Neural cell (in vitro differentiated cells): ENCODE results near the gene PREX1. TPM values are rescaled to one million over a fixed set of nuclear protein-coding genes. Genes with fewer than 3 reads are reported as not detected.

Experiments
- H2AFZ ChIP-seq: fragments of 200-600, 300-800 bp; sonication (generic), shearing (Covaris generic); 2 replicates; pipeline ENCODE4 v1.6.0; 2014; ENCODE audit warnings: low read depth, mild to moderate bottlenecking, antibody characterized with exemption, low read length, moderate library complexity
- H3F3A ChIP-seq: fragments of 200-600 bp; shearing (Covaris generic); 2 replicates; pipeline ENCODE4 v1.6.1; 2016; ENCODE audit warnings: mild to moderate bottlenecking, moderate library complexity, mixed read lengths, antibody characterized with exemption, low read length; ENCODE audit not compliant: insufficient read depth, poor library complexity, severe bottlenecking
- H3K27ac ChIP-seq: fragments of 200-600, 300-800 bp; sonication (generic), shearing (Covaris generic); 2 replicates; pipeline ENCODE4 v1.5.1; 2014; ENCODE audit warnings: mild to moderate bottlenecking, low read length, moderate library complexity
- H3K27me3 ChIP-seq: fragments of 300-800, 200-600 bp; sonication (generic), shearing (Covaris generic); 2 replicates; pipeline ENCODE4 v1.6.0; 2014; ENCODE audit warnings: mild to moderate bottlenecking, low read depth, low read length, moderate library complexity; ENCODE audit not compliant: insufficient read depth
- H3K36me3 ChIP-seq: fragments of 300-800, 200-600 bp; sonication (generic), shearing (Covaris generic); 2 replicates; pipeline ENCODE4 v1.5.1; 2014; ENCODE audit warnings: mild to moderate bottlenecking, antibody characterized with exemption, low read length, moderate library complexity; ENCODE audit not compliant: insufficient read depth
- H3K4me2 ChIP-seq: fragments of 300-800, 200-600 bp; sonication (generic), shearing (Covaris generic); 2 replicates; pipeline ENCODE4 v1.6.0; 2014; ENCODE audit warnings: mild to moderate bottlenecking, low read length
- H3K4me3 ChIP-seq: fragments of 300-800, 200-600 bp; sonication (generic), shearing (Covaris generic); 2 replicates; pipeline ENCODE4 v1.5.1; 2014; ENCODE audit warnings: mild to moderate bottlenecking, low read length, moderate library complexity
- H3K79me2 ChIP-seq: fragments of 200-600 bp; shearing (Covaris generic); replicated peaks from 2 replicates; pipeline ENCODE4 v1.6.0; 2014; ENCODE audit warnings: mild to moderate bottlenecking, low read length, moderate library complexity; ENCODE audit not compliant: insufficient read depth
- H3K9ac ChIP-seq: fragments of 300-800, 200-600 bp; sonication (generic), shearing (Covaris generic); 2 replicates; pipeline ENCODE4 v1.6.1; 2016; ENCODE audit warnings: mild to moderate bottlenecking, low read length, mixed read lengths
- H3K9me2 ChIP-seq: fragments of 200-600 bp; shearing (Covaris generic); 2 replicates; pipeline ENCODE4 v1.6.1; 2016; ENCODE audit warnings: mild to moderate bottlenecking, low read length, mixed read lengths; ENCODE audit not compliant: insufficient read depth
- H3K9me3 ChIP-seq: fragments of 200-600, 300-800 bp; sonication (generic), shearing (Covaris generic); 2 replicates; pipeline ENCODE4 v1.6.1; 2016; ENCODE audit warnings: mild to moderate bottlenecking, mixed run types, low read length, moderate library complexity, mixed read lengths
- H4K20me1 ChIP-seq: fragments of 200-600 bp; shearing (Covaris generic); 2 replicates; pipeline ENCODE4 v1.6.1; 2016; ENCODE audit warnings: mild to moderate bottlenecking, mixed run types; ENCODE audit not compliant: insufficient read depth
- CTCF ChIP-seq: fragments of 450-650 bp; IDR thresholded peaks from 2 replicates; pipeline ENCODE4 v1.5.1; 2014; ENCODE audit warnings: antibody characterized with exemption, mild to moderate bottlenecking, moderate library complexity; ENCODE audit not compliant: poor library complexity, severe bottlenecking
- EP300 ChIP-seq: fragments of 450-650 bp; conservative IDR thresholded peaks from 2 replicates; pipeline ENCODE4 v1.6.1; 2014; ENCODE audit warnings: antibody characterized with exemption, mild to moderate bottlenecking, moderate library complexity; ENCODE audit not compliant: poor library complexity, severe bottlenecking
- EZH2 ChIP-seq: fragments of 200-600, 300-800 bp; shearing (Covaris generic), sonication (generic); IDR thresholded peaks from 2 replicates; pipeline ENCODE4 v1.6.1; 2014; ENCODE audit warnings: antibody characterized with exemption, low read length, borderline replicate concordance, mild to moderate bottlenecking; ENCODE audit not compliant: insufficient read depth, poor library complexity, severe bottlenecking
- MXI1 ChIP-seq: fragments of 450-650 bp; conservative IDR thresholded peaks from 2 replicates; pipeline ENCODE4 v1.6.1; 2014; ENCODE audit warnings: antibody characterized with exemption, mild to moderate bottlenecking; ENCODE audit not compliant: poor library complexity, severe bottlenecking
- POLR2AphosphoS5 ChIP-seq: IDR thresholded peaks from 2 replicates; pipeline ENCODE4 v1.6.1; 2012
- RAD21 ChIP-seq: fragments of 450-650 bp; conservative IDR thresholded peaks from 2 replicates; pipeline ENCODE4 v1.6.1; 2014; ENCODE audit warnings: antibody characterized with exemption, mild to moderate bottlenecking, moderate library complexity
- REST ChIP-seq: IDR thresholded peaks from 2 replicates; pipeline ENCODE4 v1.6.1; 2012; ENCODE audit warnings: borderline replicate concordance
- SMC3 ChIP-seq: fragments of 450-650 bp; conservative IDR thresholded peaks from 2 replicates; pipeline ENCODE4 v1.6.1; 2014; ENCODE audit warnings: antibody characterized with exemption, mild to moderate bottlenecking, moderate library complexity; ENCODE audit not compliant: poor library complexity
- TAF1 ChIP-seq: IDR thresholded peaks from 2 replicates; pipeline ENCODE4 v1.6.1; 2012; ENCODE audit warnings: low read depth
- polyA plus RNA-seq: library from polyadenylated mRNA; depleted of rRNA; stranded (reverse); fragments of >200 nt; gene quantifications from 2 replicates; pipeline ENCODE4 v1.2.3, GENCODE V29; 2014

The PREX1 gene
- polyA plus RNA-seq, 1 donor from 2014 or later, result 0.06 TPM

DNA sequence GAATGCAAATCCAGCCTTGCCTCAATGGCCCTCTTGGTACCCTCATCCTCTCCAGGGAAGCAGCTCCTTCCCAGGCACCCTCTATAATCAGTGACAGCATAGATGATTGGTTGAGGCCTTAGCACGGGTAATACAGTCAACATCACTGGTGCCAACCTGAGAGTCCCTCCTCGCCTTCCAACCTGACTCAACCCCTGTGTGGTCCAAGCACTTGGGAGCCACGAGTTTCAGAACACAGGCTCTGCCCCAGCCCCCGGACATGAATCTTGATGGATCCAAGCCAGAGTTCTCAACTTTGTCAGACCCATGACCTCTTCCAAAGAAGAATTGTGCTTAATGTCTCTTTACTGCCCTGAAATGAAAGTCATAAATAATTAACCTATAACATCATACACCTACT lies 213.9 kb downstream of the PREX1 start (continued):
- TF ChIP-seq RAD21, result no peak

DNA sequence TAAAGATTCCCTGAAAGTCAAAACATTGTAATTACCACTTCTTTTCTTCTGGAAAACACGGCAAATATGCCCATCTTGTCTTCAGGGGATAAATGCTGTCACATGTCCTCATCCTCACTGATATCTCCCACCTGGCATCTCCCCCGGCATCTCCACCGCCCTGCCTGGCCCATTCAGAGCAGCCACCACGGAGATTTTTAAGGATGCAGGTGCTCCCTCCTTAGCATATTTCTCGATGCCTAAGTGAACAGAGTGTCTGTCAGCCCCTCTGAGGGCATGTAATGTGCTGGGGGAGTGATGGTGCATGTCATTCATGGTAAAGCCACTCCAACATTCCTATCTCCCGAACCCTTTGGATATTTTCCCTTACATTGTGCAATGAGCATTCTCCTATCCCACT lies 215.5 kb downstream of the PREX1 start:
- H3F3A ChIP-seq, result no peaks in the 10 kb centered on the region

More for the DNA sequence above, 215.5 kb downstream of the PREX1 start:
- no peaks in the 10 kb centered on the region for H3K9me3 ChIP-seq
- H2AFZ ChIP-seq, result no peak overlapping the region
- TF ChIP-seq RAD21 (no peak), REST (no peak), EZH2 (no peak), EP300 (no peak), MXI1 (no peak), TAF1 (no peak), SMC3 (no peak), CTCF (no peak), POLR2AphosphoS5 (no peak)
- H3K79me2 ChIP-seq, result no peaks in the 10 kb centered on the region
- H4K20me1 ChIP-seq, result no peaks in the 10 kb centered on the region
- no peak overlapping the region for H3K9ac ChIP-seq
- H3K27ac ChIP-seq, result no peak overlapping the region
- no peaks in the 10 kb centered on the region for H3K9me2 ChIP-seq
- H3K36me3 ChIP-seq, result no peaks in the 10 kb centered on the region
- H3K4me2 ChIP-seq, result no peak overlapping the region
- no peaks in the 10 kb centered on the region for H3K27me3 ChIP-seq
- H3K4me3 ChIP-seq, result no peak overlapping the region
